ENCODE data around the gene NKX2-1.

The NKX2-1 gene

GRCh38 chr14:36503771-36504741, 16.0 kb downstream of the NKX2-1 start (continued):
- TF ChIP-seq TSHZ2 (CRISPR knock-in tag; IDR thresholded peaks at IDR 0.05) (no peak), ZNF8 (CRISPR knock-in tag; IDR thresholded peaks at IDR 0.05) (no peak), PATZ1 (CRISPR knock-in tag; IDR thresholded peaks at IDR 0.05; ENCODE audit: borderline replicate concordance) (no peak), TCF4 (CRISPR knock-in tag; IDR thresholded peaks at IDR 0.05; ENCODE audit: borderline replicate concordance) (no peak), ESRRG (CRISPR knock-in tag; IDR thresholded peaks at IDR 0.05) (no peak), GLIS3 (CRISPR knock-in tag; IDR thresholded peaks at IDR 0.05) (no peak), TOX (CRISPR knock-in tag; IDR thresholded peaks at IDR 0.05; ENCODE audit: borderline replicate concordance) (no peak)

- TF ChIP-seq TCF4 (CRISPR knock-in tag; IDR thresholded peaks at IDR 0.05; ENCODE audit: borderline replicate concordance) (no peak), SNAI2 (CRISPR knock-in tag; IDR thresholded peaks at IDR 0.05) (no peak), ISL1 (CRISPR knock-in tag; IDR thresholded peaks at IDR 0.05) (no peak), PPARA (CRISPR knock-in tag; IDR thresholded peaks at IDR 0.05; ENCODE audit: borderline replicate concordance) (no peak), ZNF70 (CRISPR knock-in tag; IDR thresholded peaks at IDR 0.05) (no peak), ARNTL (CRISPR knock-in tag; IDR thresholded peaks at IDR 0.05; ENCODE audit: borderline replicate concordance, low read depth) (no peak), GLIS3 (CRISPR knock-in tag; IDR thresholded peaks at IDR 0.05) (no peak), ZC3H10 (CRISPR knock-in tag; IDR thresholded peaks at IDR 0.05) (no peak), BACH2 (CRISPR knock-in tag; IDR thresholded peaks at IDR 0.05; ENCODE audit: borderline replicate concordance) (no peak), CSDC2 (CRISPR knock-in tag; IDR thresholded peaks at IDR 0.05) (no peak), PATZ1 (CRISPR knock-in tag; IDR thresholded peaks at IDR 0.05; ENCODE audit: borderline replicate concordance) (no peak), OSR1 (CRISPR knock-in tag; IDR thresholded peaks at IDR 0.05) (no peak), TSHZ2 (CRISPR knock-in tag; IDR thresholded peaks at IDR 0.05) (no peak), CSRNP3 (CRISPR knock-in tag; IDR thresholded peaks at IDR 0.05) (no peak), CREB5 (CRISPR knock-in tag; IDR thresholded peaks at IDR 0.05; ENCODE audit: low read depth) (no peak), POU6F1 (CRISPR knock-in tag; IDR thresholded peaks at IDR 0.05; ENCODE audit: borderline replicate concordance, low read depth) (no peak), RARB (CRISPR knock-in tag; IDR thresholded peaks at IDR 0.05) (no peak), ZFP3 (CRISPR knock-in tag; IDR thresholded peaks at IDR 0.05) (no peak), ZNF565 (CRISPR knock-in tag; conservative IDR thresholded peaks at IDR 0.05; ENCODE audit: low read depth) (no peak), ESRRG (CRISPR knock-in tag; IDR thresholded peaks at IDR 0.05) (no peak)
Observed at GRCh38 chr14:36502558-36503508, 17.2 kb downstream of the NKX2-1 start.

More at GRCh38 chr14:36502558-36503508, 17.2 kb downstream of the NKX2-1 start:
- ATAC-seq, result no peak
